GM19324 (cell line): ENCODE data around the gene EML1.

ENCODE experiments used
- ATAC-seq: cut with Tn5 transposase; IDR thresholded peaks from one replicate; pipeline ENCODE4 v1.9.1; 2021; ENCODE audit warnings: mild to moderate bottlenecking, moderate library complexity; ENCODE audit not compliant: unreplicated experiment, low FRiP score

Gene EML1

DNA sequence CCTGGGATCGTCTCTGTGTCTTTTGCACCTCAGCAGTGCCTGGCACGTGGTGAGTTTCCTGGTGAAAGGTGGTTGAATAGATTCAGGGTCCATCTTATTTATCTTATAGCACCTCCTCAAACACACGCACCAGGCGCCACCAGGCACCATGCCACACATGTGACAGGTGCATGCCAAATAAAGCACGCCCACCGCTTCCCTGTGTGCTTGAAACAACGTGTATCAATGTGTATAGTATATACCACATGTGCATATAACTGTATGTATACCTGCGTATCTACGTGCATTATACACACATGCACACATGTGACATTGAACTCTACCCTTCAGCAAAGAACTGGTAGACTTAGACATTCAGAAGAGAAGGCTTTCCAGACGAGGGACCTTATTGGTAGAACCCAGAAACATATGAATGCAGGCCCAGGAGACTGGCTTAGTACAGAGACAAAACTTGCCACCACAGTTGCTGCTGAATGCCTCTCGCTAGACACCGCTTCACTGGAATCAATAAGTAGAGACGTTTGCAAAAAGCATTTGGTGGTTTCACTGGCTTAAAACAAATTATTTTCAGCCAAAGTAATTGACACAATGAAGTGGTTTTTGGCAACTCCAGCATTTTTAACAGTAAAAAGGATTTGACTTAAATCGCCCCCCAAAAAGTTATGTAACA, 10.0 kb downstream of the EML1 start:
- ATAC-seq: no peak

DNA sequence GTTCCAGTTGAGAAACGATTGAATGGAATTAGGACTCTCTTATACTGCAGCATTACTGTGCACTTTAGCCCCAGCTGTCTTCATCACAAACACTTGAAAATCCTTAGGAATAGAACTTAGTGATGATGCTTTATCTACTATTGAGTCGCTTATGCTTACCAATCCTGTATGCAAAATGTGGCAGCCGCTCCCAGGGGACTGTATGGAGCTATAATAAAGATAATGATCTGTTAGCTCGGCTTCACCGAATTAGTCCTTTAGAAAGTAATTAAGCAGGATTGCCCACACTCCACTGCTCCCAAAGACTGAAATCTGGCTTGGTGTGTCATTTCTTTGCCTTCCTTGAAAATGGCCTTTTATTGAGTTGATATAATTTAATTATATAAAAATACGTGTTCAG, 10.6 kb downstream of the EML1 start:
- no peak for ATAC-seq

DNA sequence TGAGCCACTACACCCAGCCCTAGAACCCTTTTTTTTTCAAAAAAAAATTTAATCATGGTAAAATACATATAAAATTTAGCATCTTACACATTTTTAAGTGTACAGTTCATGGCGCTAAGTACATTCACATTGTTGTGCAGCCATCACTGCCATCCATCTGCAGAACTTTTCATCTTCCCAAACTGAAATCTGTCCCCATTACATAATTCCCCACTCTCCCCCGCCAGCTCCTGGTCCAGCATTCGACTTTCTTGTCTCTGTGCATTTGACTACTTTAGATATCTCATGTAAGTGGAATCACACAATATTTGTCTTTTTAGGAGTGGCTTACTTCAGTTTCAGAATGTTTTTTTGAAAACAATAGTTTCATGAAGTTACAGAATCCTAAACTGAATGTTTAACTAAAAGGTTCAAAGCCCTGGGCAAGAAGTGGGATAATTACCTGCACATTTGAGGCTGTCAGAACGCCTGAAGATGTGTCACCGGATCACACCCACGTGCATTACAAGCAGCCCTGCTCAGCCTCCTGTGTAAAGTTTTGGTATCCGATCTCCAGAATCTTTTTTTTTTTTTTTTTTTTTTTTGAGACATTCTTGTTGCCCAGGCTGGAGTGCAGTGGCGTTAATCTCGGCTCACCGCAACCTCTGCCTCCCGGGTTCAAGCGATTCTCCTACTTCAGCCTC, 12.7 kb downstream of the EML1 start:
- ATAC-seq: no peak

DNA sequence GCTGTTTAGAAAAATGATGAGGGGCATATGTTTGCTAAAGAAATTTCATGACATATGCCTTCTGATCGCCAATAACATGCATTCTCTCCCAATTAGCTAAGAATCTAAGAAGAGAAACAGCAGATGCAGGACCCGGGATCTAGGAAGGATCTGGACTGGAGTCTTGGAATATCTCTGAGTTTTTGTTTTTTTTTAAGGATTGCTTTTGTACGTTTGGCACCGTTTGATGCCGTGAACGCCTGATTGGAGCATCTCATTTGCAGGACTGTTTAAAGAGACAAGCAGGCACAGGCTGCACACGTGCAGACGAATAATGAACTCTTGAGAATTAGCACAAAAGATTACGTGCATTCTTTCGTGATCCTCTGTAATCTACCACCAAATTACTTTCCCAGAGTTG, 13.6 kb downstream of the EML1 start:
- ATAC-seq: no peak

DNA sequence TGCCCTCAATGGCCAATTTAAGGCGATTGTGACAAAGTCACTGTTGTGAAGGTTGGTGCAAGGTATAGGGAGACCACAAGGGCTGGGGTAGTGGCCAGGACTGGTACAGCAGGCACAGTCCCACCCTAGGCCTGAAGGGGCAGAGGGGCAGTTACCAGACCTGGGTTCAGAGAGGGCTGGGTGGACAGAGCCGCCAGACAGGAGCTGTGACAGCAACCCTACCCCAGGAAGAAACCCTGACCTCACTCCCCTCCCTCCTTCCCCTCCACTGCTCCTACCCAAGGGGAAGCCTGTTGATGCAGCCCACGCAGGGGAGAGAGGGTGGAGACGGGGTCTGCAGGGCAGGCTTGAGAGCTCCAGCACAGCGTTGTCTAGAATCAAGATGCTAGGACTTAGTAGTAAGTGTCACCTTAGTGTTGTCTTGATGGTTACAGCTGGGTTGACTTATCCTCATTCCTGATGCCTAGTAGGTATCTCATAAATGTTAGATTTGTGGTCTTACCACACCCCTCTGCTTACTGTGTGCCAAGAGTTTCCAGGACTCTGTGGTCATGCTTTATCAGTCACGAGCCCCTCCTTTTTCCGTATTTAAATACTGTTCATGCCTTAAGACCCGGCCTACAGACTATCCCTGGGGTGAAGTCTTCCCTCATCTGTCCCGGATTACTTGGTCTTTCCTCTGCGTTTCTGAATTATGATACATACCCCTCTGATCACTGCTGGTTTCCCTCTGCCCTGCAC, 14.4 kb downstream of the EML1 start:
- ATAC-seq: no peak

DNA sequence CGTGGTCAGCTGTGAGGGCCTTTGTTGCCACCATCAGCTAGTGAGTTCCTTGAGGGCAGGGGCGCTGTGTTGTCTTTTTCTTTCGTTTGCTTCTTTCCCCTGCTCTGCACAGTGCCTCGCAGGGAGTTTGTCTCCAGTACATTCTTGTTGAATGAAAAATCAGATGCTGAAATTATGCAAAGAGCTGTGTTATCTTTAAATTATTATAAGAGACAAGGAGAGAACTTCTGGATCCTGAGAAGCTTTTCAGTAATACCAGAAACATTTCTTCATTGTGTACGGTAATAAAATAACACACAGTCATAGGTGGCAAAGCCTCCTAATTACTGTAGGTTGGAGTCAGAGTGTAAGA, 14.9 kb downstream of the EML1 start:
- ATAC-seq: no peak

DNA sequence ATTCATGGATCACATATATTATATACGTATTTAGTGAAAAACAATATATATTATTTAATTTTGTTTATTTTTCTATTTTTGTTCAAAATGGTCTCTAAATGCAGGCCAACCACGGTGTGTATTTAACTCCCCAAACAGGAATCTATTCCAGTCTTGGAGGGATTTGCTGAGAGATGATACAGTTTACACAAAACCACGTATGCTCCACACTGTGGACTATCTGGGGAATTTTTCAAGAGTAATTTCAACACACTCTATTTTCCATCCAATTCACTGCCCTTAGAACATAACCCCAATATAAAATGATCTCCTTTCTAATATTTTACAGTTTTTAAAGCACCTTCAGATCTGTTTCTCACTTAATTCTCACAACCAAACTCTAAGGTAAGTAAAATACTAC, 15.3 kb downstream of the EML1 start:
- ATAC-seq: no peak

DNA sequence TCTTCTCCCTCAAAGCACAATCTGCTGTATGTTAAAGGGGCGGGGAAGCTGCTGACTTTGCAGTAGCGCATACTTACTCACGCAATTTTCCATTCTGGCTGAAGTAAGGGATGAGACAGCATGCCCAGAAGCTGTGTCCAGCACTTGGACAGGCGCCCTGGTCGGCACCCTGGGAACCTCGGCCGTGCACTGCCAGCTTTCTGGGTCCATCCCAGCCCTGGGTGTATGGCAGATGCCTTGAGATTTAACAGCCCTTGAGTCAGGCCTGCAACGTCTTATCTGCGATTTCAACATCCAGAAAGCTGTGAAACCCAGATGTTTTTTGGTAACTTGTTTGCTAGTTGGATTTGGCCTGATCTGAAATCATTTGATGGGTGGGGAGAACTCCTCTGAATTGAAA, 16.1 kb downstream of the EML1 start:
- no peak for ATAC-seq

DNA sequence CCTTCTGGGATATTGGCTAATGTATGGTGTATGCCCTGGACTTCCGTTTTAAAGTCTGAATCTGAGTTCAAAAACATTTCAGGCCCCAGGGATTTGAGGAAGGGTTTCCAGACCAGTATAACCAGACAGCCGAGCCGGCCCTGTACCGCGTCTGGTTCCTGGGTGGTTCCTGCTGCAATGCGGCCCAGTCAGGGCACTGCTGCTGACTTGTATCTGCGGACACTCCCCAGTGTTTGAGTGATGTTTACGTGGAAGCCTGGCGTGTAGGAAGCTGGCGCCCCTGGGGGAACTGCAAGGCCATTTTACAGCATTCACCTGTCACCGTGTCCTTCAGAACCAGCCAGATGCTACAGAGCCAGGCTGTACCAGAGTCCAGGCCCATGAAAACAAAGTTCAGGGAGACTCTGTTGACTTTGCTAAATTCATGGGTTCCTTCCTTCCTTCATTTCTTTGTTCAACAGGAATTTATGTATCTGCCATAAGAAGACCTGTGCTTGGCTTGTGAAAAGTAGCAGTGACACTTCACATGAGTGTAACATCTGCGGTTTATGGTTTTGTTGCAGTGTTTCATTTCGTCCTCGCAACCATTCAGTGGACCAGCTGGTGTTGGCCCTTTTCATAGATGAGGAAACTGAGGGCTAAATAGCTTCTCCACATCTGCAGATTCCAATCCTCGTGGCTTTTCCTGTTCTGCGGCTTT, 16.8 kb downstream of the EML1 start:
- ATAC-seq: no peak

DNA sequence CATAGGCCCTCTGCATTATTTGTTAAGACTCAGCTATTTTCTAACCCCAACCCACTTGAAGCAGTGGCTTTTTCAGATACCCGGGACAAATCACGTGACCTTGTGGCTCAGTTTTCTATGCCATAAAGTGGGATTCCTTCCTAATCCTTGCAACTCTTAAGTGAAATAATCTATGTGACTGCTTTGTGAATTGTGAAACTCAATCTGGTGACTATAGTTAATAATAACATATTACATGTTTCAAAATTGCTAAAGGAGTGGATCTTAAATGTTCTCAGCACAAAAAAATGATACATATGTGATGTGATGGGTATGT, 17.3 kb downstream of the EML1 start:
- no peak for ATAC-seq

DNA sequence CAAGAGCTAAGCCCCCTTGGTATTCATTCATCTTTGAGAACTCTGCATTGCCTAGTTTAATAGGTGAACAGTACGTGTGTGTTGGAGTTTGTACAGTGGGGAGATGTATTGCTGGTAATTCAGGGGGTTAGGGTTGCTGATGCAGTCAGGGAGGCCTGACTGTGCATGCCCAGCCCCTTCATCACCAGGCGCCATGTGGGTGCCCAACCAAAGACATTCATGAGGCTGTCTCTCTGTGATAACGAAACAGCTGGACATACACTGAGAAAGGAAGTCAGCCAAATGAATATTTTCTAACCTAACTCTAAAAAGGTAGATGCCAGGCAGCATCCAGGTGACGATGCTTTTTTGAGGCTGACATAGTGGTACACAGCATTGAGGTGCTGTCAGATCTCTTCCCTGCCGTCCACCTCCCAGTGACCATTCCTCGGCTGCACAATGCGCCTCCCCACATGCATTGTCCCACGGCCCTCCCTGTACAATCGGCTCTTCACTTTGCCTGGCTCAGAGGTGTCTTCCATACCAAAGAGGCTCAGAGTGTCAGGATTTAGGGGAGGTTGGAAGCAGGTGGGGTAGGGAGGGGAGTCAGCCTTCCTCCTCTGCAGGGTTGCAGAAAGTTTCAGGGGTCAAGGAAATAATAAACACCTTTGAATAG, 19.0 kb downstream of the EML1 start:
- no peak for ATAC-seq

DNA sequence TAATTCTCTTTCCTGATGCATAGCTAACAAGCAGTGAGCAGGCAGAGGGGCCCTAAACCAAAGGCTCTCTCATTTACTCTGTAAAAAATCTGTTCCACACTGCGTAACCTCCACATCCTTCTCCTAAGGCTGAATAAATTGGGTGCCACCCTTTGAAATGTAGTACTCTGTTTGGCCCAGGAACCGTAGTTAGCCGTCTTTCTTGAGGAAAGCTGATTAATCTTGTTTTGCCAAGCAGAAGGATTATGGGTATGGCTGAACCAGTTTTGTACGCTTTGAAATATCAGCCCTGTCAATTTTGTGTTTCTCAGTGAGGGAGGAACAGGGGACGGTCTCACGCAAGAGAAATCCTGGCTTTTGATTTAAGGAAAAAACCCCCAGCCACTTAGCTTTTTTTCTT, 19.7 kb downstream of the EML1 start:
- no peak for ATAC-seq

DNA sequence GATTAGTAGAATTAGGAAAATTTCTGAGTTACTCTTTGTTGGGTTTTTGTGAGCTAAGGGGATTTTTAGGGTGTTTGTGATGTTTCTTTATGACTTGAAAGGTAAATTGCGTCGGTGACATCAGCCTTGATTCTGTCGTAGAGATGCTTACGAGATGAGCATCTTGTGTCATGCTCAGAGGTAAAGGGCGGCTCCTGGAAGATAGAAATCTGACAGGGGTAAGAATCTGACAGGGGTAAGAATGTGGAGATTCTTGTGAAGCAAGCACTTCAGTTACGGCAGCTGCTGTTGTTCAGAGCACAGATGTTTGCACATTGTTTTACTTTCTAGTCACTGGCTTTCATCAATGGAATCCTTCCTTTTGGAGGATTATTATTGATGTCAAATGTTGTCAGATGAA, 22.5 kb downstream of the EML1 start:
- no peak for ATAC-seq

DNA sequence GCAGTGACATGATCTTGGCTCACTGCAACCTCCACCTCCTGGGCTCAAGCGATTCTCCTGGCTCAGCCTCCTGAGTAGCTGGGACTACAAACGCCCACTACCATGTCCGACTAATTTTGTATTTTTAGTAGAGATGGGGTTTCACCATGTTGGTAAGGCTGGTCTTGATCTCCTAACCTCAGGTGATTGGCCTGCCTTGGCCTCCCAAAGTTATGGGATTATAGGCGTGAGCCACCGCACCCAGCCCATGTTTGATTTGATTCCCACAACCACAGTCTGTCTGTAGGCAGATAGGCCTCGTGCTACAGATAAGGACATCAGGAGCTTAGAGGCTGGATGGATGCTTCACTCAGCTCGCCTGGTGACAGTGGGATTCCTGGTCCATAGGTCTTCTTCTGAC, 23.0 kb downstream of the EML1 start:
- ATAC-seq: no peak

DNA sequence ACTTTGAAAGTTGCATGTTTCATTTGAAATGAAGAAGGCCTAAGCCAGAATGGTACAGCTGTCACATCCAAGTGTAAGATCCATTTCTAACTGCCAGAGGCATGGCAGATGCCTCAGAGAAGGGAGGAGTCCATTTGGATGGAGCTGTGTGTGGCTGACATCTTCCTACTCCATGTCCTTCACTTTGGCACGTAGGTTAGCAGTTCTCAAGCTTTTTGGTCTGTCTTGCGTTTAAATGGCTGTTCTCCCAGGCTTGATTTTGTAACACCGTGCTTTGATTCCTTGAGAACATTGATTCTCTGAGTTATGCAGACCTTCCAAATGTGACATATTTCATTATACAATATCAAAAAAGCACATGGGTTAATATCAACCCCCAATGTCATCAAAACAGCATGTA, 23.4 kb downstream of the EML1 start:
- ATAC-seq: no peak

DNA sequence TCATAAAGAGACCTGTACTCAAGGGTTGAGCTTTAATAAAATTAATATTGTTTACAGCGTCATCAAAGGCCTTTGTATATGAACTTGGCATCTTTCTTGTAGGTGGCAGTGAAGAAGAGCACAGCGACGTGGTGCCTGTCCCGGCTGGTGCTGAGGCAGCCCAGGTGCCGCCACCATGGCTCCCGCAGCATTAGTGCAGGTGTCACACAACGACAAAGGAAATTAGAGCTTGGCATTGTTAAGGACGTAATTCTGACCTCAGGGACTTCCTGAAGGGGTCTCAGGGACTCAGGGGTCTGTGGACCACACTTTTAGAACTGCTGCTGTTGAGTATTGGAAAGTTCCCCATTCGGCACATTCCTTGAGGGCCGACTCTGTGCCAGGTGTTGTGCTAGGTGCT, 24.1 kb downstream of the EML1 start:
- no peak for ATAC-seq

DNA sequence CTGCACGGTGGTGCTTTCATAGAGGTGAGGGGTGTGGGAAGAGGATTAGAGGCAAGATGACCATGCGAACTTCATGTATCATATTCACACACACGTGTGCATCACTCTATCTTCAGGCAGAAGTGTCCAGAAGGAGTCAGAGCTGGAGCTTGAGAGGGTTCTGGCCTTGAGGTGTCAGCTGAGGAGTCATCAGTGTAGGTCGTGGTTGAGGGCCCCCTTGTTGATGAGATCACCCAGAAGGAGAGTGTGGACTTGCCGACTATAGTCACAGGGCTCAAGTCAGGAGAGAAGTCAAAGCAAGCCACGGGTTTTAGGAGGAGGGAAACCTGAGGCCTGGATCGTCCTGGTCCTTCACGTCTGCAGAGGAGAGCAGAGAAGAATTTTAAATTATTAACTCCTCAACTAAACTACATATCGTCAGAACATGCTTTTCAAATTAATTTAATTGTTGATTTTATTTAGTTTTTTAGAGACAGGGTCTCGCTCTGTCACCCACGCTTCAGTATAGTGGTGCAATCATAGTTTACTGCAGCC, 25.4 kb downstream of the EML1 start:
- no peak for ATAC-seq

DNA sequence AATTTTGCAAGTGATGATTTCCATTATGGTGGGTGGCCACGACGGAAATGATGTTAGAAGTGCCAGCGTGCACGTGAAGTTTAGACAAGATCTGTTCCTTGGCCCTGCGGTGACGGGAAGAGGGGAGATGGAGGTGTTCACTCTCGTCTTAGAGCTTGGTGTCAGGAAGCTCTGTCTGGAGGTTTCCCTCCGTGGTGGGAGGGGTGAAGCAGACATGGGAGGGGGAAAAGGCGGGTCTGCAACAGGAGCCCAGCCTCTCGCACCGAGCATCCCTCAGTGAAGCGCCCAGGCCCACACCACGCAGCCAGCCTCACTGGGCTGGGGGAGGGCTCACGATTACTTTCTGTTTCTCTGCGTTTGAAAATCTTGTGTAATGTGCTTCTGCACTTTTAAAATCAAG, 26.3 kb downstream of the EML1 start:
- no peak for ATAC-seq

DNA sequence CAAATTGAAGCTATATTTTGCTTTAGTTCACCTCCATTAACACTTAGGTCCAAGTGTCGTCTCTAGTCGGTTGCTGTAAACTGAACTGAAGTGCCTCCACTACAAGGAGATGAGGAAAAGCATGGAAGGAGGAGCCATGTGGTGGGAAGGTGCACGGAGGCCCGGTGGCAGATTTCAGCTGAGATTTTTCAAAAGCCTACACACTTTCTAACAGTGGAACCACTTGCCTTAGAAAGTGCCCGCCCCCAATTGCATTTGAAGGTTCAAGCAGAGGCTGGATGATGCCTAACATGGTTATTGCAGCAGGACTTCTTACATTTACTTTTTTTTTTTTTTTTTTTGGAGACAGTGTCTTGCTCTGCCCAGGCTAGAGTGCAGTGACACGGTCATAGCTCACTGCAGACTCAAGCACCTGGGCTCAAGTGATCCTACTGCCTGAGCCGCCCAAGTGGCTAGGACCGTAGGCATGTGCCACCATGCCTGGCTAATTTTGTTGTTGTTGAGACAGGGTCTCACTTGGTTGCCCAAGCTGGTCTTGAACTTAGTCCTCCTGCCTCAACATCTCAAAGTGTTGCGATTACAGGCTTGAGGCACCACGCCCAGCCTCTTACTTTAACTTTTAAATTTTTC, 27.6 kb downstream of the EML1 start:
- ATAC-seq: no peak
